Measurements from ENCODE around the gene RIOK3.

GRCh38 chr18:23406271-23406787 lies 46.8 kb upstream of the RIOK3 start:
- TF ChIP-seq CTCF (IDR thresholded peaks at IDR 0.05) (no peak), POLR2A (IDR thresholded peaks at IDR 0.05) (no peak), POLR2AphosphoS5 (IDR thresholded peaks at IDR 0.05) (no peak), EP300 (IDR thresholded peaks at IDR 0.05) (no peak)

Data from suprapubic skin (tissue), 4 donors.